GM18517 (cell line): ENCODE measurements around the gene PMP22.

Experiments used
- ATAC-seq: cut with Tn5 transposase; IDR thresholded peaks from one replicate; pipeline ENCODE4 v1.9.1; 2021; ENCODE audit warnings: mild to moderate bottlenecking, moderate library complexity; ENCODE audit not compliant: unreplicated experiment

PMP22 gene

GRCh38 chr17:15265131-15265530 is at the start of gene PMP22:
PMP22 (minus strand) TSS chr17:15265326; CDS start chr17:15260727, 4,599 bp downstream.
- ATAC-seq, result no peak

- ATAC-seq, result no peak
Measured at GRCh38 chr17:15311996-15312395, 46.9 kb upstream of the PMP22 start.

- no peak for ATAC-seq
Measured at GRCh38 chr17:15309793-15310192, 44.7 kb upstream of the PMP22 start.

GRCh38 chr17:15309236-15309635 is 44.1 kb upstream of the PMP22 start:
- no peak for ATAC-seq

- ATAC-seq, result no peak
Measured at GRCh38 chr17:15308758-15309157, 43.6 kb upstream of the PMP22 start.

GRCh38 chr17:15307710-15308111 is 42.6 kb upstream of the PMP22 start:
- no peak for ATAC-seq

- no peak for ATAC-seq
Measured at GRCh38 chr17:15303851-15304250, 38.7 kb upstream of the PMP22 start.

- no peak for ATAC-seq
Measured at GRCh38 chr17:15303268-15303667, 38.1 kb upstream of the PMP22 start.

- no peak for ATAC-seq
Measured at GRCh38 chr17:15301845-15302244, 36.7 kb upstream of the PMP22 start.

GRCh38 chr17:15298176-15298575 is 33.0 kb upstream of the PMP22 start:
- ATAC-seq, result no peak

- ATAC-seq, result no peak
Measured at GRCh38 chr17:15293558-15293957, 28.4 kb upstream of the PMP22 start.

- ATAC-seq, result no peak
Measured at GRCh38 chr17:15291674-15292361, 26.7 kb upstream of the PMP22 start.

- ATAC-seq, result no peak
Measured at GRCh38 chr17:15290605-15291004, 25.5 kb upstream of the PMP22 start.

GRCh38 chr17:15289285-15290183 is 24.4 kb upstream of the PMP22 start:
- ATAC-seq, result no peak

GRCh38 chr17:15288859-15289258 is 23.7 kb upstream of the PMP22 start:
- ATAC-seq, result no peak

- ATAC-seq, result no peak
Measured at GRCh38 chr17:15287538-15288267, 22.6 kb upstream of the PMP22 start.

GRCh38 chr17:15285466-15285865 is 20.3 kb upstream of the PMP22 start:
- no peak for ATAC-seq

- ATAC-seq, result no peak
Measured at GRCh38 chr17:15284537-15284936, 19.4 kb upstream of the PMP22 start.

- no peak for ATAC-seq
Measured at GRCh38 chr17:15284107-15284506, 19.0 kb upstream of the PMP22 start.

- ATAC-seq, result no peak
Measured at GRCh38 chr17:15281909-15282308, 16.8 kb upstream of the PMP22 start.

- no peak for ATAC-seq
Measured at GRCh38 chr17:15278924-15279477, 13.9 kb upstream of the PMP22 start.
